GM19397 (cell line): ENCODE measurements around the gene FIS1.
"Not testable (repeated sequence)": the region's sequence is repeated elsewhere in the genome, so short reads cannot be mapped to it uniquely, and the experiment has no call there.

ENCODE experiments used
- ATAC-seq: cut with Tn5 transposase; IDR thresholded peaks from one replicate; pipeline ENCODE4 v1.9.1; 2021; ENCODE audit warnings: mild to moderate bottlenecking, moderate library complexity; ENCODE audit not compliant: unreplicated experiment

The FIS1 gene

DNA sequence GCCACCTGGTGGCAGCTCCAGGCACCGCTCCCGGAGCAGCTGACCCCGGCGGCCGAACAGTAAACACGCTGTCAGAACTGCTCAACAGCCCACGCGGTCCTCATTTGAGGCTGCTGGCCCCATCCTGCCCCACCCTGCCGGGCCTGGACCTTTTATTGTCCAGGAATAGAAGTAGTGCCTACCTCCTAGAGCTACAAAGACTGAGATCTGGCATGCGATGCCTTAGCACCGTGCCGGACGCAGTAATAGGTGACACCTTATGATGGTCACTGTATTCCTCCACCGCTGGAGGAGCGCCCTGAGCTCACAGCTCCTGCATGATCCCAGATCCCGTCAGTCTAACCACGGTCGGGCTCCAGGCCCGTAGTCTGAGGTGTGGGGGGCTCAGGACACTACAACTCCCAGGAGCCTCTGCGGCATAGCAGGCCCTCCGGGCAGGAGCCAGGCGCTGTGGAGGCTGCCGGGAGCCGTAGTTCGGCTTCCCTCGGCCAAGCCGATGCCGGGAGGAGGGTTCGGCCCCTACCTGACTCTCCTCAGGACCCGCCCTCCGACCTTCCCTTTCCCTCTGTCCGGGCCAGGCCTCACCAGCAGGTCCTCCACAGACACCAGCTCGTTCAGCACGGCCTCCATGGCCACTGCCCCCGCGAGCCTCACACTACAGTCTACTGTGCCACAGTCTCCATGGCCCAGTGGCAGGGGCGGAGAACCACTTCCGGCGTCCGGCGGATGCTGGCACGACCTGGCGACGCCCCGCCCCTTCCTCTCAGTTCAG is at the start of gene FIS1:
TSS of gene FIS1 (minus strand) at position 707 of the 772 bp plus-strand sequence. CDS start at position 630, 77 bp downstream.
- peak; percentile 89 for ATAC-seq

DNA sequence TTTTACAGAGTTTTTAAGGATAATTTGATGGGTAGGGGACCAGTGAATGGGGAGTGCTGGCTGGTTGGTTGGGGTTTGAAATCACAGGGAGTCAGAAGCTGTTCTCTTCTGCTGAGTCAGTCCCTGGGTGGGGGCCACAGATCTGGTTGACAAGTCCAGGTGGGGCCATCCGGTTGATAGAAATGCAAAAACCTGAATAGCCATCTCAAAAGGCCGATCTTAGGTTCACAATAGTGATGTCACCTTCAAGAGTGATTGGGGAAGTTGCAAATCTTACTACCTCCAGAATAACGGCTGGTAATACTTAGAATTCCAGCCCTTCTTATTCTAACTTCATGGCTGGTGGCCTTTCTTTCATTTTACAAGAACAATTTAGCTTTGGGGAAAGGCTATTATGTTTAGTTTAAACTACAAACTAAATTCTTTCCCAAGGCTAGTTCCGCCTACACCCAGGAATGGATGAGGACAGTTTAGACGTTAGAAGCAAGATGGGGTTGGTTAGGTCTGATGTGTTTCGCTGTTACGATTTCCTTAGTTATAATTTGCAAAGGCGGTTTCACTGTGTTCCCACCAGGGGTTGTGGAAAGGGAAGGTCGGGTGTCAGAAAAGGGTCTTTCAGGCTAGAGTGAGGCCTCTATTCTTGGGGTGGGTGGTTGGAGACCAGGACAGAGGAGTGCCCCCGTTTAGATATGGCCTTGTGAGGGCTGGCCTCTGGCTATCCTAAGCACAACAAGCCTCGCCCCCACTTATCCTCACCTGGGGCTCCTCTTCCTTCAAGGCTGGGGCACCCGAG is 49.4 kb upstream of the FIS1 start:
- ATAC-seq: no peak

DNA sequence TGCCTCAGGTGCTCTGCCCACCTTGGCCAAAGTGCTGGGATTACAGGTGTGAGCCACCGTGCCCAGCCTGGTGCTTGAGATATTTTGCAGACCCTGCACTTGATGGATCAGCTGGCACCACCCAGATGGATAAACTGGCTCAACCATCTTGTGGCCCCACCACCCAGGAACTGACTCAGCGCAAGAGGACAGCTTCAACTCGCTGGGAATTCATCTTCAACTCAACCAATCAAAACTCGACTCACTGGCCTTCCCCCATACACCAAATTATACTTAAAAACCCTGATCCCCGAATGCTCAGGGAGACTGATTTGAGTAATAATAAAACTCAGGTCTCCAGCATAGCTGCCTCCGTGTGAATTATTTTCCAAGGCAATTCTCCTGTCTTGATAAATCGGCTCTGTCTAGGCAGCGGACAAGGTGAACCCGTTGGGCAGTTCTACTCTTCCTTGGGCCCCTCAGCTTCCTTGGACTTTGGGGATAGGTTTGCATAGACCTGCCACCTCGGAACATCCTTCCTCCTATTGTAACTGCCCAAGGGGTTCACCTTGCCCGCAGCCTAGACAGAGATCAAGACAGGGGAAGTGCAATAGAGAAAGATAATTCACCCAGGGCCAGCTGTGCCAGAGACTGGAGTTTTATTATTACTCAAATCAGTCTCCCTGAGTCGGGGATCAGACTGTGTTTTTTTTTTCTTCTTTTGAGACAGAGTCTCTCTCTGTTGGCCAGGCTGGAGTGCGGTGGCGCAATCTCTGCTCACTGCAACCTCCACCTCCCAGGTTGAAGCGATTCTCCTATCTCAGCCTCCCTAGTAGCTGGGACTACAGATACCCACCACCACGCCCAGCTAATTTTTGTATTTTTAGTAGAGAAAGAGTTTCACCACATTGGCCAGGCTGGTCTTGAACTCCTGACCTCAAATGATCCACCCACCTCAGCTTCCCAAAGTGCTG is 48.5 kb upstream of the FIS1 start:
- ATAC-seq: not testable (repeated sequence)

DNA sequence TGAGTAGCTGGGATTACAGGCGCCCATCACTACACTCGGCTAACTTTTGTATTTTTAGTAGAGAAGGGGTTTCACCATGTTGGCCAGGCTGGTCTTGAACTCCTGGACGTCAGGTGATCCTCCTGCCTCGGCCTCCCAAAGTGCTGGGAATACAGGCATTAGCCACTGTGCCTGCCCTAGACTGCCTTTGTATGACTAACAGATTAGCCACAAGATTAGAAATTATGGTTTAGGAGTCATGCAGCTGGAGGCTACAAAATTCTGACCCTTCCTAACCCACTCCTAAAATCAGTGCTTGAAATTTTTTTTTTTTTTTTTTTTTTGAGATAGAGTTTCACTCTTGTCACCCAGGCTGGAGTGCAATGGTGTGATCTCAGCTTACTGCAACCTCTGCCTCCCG is 47.7 kb upstream of the FIS1 start:
- not testable (repeated sequence) for ATAC-seq

DNA sequence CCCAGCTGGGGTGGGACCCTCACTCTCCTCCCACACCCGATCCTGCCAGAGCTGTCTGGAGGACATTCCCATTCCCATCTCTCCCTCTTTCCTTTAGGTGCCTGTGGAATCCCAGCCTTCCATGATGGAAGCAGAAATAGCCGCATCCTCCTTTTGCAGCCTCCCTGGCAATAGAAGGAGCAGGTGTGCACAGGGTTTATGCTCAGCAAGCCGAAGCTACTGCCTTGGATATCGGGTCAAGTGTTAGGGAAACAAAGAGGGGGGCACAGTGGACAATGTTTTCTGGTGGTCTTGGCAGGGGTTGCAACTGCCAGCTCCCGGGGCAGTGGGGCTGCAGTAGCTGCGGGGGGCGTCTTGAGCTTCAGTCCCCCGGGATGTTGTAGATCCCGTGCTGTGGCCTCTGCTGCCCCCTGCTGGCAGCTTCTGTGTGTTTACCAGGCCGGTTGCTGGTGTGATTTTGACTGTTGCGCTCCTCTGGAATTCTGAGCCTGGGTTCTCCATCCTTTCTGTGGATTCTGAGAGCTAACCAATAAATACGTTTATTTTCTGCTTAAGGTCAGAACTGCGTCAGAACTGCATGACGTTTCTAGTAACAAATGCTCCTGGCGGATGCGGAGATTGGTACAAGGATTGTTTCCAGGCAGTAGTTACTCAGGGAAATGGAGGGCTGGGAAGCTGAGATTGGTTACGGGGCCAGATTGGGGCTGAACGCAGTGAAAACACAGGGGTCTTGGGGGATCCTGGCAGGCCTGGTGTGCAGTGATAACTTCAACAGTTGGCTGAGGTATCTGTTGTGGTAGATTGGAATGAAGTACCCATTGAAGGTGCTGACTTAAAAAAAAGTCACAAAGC is 45.5 kb upstream of the FIS1 start:
- peak; percentile 22 for ATAC-seq

DNA sequence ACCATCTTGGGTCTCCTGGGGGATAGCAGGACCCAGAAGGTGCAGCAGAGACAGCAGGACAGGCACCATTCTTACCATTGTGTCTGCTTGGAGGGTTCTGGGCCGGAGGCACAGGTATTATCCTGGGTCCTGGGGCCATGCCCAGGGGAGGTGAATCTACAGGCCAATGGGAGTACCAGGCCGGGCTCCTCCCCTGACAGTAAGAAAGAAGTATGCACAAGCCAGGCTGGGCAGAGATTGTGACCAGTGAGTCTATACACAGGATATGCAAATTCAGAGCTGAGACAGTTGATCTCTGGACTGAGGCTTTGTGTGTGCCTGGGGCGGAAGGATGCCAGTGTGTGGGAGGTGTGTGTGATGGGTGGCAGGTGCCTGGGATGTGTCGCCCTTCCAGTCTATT is 44.8 kb upstream of the FIS1 start:
- peak; percentile 84 for ATAC-seq

DNA sequence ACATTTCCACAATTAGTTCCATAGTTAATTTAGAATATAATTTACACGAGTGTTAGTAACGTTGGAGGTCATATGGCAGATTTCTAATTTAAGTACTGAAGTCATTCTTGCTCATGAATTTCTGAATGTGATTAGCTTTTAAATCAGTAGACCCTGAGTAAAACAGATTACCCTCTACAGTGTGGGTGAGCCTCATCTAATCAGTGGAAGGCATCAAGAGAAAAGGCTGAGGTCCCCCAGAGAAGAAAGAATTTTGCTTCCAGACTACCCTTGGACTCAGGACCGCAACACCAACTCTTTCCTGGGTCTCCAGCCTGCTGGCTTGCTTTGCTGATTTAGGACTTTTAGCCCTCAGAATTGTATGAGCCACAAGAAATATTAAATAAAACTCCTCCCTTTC is 43.6 kb upstream of the FIS1 start:
- ATAC-seq: no peak

DNA sequence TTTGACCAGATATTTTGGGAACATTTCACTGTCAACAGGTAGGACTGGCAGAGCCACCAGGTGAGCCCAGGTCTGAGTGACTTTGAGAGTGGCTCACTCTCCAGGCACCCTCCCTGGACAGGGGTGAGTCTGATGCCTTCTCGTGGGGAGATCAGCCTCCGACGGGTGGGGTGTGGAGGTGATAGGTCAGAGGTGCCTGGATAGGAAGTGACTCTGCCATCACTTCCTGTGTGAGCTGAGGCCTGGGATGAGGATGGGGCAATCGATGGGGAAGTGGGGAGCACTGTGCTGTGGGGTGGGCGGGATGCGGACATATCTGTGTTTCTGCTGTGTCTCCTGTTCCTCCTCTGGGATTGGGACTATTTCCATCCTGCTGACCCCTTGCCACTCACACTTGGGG is 42.2 kb upstream of the FIS1 start:
- no peak for ATAC-seq

DNA sequence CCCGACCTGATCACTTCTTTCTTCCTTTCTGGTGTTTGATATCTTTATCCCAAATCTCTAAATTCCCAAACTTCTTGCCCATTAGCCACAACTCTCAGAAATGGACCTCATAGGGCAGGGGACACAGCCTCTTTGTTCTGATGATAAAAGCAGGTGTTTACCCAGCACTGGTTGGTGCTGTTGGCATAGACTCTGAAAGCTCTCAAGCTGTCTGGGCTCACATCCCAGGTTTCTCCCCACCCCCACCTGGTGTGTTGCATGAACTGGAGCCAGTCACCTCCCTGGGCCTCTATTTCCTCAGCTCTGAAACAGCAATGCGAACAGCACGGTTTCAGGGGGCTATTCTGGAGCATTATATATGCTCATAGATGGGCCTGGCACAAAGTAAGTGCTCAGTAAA is 41.0 kb upstream of the FIS1 start:
- not testable (repeated sequence) for ATAC-seq

DNA sequence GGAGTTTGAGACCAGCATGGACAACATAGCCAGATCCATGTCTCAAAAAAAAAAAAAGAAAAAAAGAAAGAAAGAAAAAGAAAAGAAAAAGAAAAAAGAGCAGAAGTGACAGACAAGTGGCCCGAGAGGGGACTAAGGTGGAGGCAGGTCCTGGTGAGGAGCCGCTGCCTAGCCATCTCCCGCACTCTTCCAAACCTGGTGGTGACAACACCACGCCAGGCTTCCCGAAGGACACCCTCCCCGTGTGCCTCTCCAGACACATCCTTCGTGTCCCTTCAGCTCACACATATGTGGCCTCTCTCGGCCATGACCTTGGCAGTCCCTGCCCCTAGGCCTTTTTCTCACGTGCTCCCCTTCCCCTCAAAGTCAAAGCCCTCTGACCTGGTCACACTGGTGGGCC is 40.3 kb upstream of the FIS1 start:
- ATAC-seq: no peak

DNA sequence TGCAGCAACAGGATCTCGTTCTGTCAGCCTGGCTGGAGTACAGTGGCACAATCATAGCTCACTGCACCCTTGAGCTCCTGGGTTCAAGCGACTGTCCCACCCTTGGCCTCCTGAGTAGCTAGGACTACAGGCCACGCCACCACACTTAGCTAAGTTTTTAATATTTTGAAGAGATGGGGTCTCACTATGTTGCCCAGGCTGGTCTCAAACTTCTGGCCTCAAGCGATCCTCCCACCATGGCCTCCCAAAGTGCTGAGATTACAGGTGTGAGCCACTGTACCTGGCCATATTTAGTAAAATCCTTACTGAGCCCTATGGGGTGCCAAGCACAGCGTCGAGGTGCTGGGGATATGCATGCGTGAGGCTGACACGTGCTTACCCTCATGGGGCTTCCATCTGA is 36.0 kb upstream of the FIS1 start:
- ATAC-seq: not testable (repeated sequence)

DNA sequence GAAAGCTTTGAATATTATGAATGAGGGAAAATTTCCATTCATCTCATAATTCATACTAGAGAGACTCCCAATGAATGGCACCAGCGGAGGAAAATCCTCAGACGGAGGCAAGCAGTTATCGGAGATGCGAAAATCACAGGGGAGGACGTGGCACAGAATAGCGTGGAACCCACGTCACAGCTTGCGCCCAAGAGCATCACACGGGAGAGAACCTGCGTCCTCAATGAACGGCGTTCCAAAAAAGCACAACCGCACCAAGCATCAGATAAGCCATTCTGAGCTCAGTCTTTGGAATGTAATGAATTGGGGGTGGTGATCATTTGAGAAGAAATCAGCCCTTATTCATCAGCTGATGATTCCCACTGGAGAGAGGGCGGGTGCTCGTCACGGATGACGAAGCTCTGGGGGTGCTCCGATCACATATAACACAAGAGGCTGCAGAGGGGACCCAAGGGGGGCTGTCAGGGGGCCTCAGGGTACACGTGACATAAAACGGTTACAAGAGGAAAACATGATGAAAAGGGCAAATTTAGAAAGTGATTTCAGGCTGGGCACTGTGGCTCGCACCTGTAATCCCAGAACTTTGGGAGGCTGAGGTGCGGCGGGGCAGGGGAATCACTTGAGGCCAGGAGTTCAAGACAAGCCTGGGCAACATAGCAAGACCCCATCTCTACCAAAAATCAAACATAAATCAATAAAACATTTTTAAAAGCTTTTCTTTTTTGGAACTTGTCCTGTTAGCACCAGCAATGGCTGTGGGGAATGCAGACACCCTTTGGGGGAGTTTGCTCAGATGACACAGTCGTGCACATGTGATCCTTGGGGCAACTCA is 33.8 kb upstream of the FIS1 start:
- ATAC-seq: no peak

DNA sequence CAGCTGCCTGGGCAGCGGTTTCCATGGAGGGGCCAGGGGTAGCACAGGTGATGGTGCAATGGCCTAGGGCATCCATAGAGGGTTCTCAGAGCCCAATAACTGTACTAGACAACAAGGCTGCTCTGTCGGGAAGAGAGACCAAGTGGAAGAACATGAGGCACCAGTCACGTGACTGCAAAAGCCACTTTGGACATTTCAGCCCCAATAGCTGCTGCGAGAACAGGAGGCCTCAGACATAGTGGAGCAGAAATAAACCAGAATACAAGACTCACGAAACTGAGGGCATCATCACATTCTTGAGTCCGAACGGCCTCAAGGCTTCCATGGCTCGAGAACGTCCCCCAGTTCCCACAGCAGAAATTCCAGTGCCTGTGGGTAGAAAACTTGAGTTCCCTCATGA is 32.3 kb upstream of the FIS1 start:
- no peak for ATAC-seq

DNA sequence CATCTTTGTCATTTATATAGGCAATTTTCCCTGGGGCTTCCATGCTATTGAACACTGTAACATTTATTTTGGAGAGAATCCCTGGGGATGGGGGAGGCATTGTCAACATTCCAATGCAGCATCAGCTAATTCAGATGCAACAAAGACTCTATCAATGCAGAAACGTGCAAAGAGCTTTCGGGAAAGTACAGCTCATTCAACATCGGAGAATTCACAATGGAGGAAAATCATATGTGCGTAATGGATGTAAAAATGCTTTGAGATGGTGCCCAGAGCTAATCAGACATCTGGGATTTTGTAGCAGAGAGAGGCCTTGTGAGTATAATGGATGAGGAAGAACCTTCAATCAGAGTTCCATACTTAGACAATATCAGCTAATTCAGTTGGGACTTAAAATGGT is 28.3 kb upstream of the FIS1 start:
- no peak for ATAC-seq

DNA sequence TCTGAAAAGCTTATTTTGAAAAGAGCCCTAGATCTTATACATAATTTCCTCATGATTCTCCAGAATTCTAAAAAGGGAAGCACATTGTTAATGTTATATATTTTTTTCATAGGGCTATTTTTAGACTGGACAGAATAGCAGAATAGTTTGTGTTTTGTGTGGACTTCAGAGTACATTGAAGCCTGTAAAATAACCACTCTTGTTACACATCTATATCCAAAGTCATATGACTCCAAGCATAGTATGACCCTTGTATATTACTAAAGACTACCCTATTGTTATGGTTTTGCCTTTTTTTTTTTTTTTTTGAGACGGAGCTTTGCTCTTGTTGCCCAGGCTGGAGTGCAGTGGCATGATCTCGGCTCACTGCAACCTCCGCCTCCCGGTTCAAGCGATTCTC is 26.1 kb upstream of the FIS1 start:
- ATAC-seq: no peak

DNA sequence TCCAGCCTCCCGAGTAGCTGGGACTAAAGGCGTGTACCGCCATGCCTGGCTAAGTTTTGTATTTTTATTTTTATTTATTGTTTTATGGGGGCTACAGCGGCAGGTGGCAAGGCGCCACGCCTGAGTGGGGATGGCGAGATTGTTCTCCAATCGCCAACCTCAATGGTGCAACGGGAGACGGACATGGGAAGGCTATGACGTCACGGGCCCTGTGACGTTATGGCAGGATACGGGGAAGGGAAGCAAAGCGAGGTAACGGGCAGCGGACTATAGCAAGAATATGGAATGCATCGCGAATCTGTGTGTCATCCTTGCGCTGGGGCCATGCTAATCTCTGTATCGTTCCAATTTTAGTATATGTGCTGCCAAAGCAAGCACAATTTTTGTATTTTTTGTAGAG is 24.8 kb upstream of the FIS1 start:
- ATAC-seq: no peak

DNA sequence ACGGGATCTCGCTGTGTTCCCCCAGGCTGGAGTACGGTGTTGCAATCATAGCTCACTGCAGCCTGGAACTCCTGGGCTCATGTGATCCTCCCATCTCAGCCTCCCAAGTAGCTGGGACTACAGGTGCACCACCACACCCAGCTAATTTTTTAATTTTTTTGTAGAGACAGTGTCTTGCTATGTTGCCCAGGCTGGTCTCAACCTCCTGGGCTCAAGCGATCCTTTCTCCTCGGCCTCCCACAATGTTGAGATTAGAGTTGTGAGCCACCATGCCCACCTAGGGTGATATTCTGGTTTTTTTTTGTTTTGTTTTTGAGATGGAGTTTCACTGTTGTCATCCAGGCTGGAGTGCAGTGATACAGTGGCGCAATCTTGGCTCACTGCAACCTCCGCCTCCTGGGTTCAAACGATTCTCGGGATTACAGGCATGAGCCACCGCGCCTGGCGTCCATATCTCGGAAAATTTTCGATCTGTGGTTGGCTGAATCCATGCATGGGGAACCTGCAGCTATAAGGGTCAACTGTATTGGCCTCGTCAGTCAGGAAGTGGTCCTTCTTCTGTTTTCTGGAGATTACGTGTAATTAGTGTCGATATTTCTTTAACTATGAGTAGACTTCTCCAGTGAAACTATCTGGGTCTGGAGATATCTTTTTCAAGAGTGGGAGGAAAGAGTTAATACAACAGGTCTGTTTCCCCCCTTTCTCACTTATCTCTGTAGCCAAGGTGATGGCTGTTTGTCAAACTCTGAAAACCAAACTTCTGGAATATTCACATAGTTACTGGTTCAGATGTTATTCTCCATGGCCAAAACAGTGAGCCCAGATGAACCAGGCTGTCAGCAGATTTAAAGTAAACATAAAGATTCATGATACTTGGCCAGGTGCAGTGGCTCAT is 21.0 kb upstream of the FIS1 start:
- no peak for ATAC-seq

DNA sequence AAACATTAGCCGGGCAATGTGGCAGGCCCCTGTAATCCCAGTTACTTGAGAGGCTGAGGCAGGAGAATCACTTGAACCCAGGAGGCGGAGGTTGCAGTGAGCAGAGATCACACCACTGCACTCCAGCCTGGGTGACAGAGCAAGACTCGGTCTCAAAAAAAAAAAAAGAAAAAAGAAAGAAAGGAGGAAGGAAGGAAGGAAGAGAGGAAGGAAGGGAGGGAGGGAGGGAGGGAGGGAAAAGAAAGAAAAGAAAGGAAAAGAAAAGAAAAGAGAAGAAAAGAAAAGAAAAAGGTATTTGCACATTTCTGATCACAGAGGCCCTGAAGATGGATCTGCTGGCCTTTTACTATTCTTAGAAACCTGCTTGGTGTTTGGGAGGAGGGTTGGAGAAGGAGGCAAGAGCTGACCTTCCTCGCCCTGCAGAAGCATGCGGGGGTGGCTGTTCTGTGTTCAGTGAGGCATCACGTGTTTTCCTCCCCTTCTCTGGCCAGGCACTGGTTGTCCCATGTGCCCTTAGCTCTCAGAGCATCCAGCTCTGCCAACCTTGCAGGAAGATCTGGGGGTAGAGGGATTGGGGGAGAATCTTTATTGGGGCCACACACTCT is 19.3 kb upstream of the FIS1 start:
- not testable (repeated sequence) for ATAC-seq
